ENCODE results near the gene ANKEF1. TPM values are rescaled to one million over a fixed set of nuclear protein-coding genes. Genes with fewer than 3 reads are reported as not detected.

ANKEF1 gene
- total and polyA plus RNA-seq, 8 donors, result 5.3 to 7.5 (median 6.3) TPM

- no peaks in the 10 kb centered on the region for H3K27me3 ChIP-seq
- H3K36me3 ChIP-seq, result no peaks in the 10 kb centered on the region
- no peak overlapping the region for H3K4me3 ChIP-seq
- DNase-seq (no peak), ATAC-seq (peak; percentile 21)
- intact Hi-C loops (cut with DNase I), result no loop called here
- H3K27ac ChIP-seq, result no peak overlapping the region
- H3K4me1 ChIP-seq, result peaks cover 0 to 15% of the 10 kb centered on the region in 2 donors
- no peak for TF ChIP-seq CTCF (IDR thresholded peaks at IDR 0.05)
- H3K9me3 ChIP-seq, result no peaks in the 10 kb centered on the region
Observed at GRCh38 chr20:9993137-9993536, 41.6 kb upstream of the ANKEF1 start.

GRCh38 chr20:9994676-9995075 lies 40.1 kb upstream of the ANKEF1 start:
- intact Hi-C loops (cut with DNase I), result no loop called here
- H3K4me1 ChIP-seq, result peaks cover 0 to 2% of the 10 kb centered on the region in 2 donors
- no peak for TF ChIP-seq CTCF (IDR thresholded peaks at IDR 0.05)
- no peak for DNase-seq
- H3K4me3 ChIP-seq, result no peak overlapping the region
- H3K27ac ChIP-seq, result no peak overlapping the region
- H3K9me3 ChIP-seq, result no peaks in the 10 kb centered on the region
- H3K27me3 ChIP-seq, result no peaks in the 10 kb centered on the region
- no peaks in the 10 kb centered on the region for H3K36me3 ChIP-seq
- no peak for ATAC-seq

- DNase-seq, result peak in 1 of 4 donors; percentile 28
- Histone ChIP-seq H3K36me3 (no peaks in the 10 kb centered on the region), H3K4me1 (no peaks in the 10 kb centered on the region), H3K4me3 (no peak overlapping the region), H3K27me3 (no peaks in the 10 kb centered on the region), H3K9me3 (no peaks in the 10 kb centered on the region), H3K27ac (no peak overlapping the region)
- intact Hi-C loops (cut with DNase I), result no loop called here
- TF ChIP-seq CTCF (IDR thresholded peaks at IDR 0.05), result no peak
- ATAC-seq, result no peak
Observed at GRCh38 chr20:9995510-9996272, 39.1 kb upstream of the ANKEF1 start.

- H3K9me3 ChIP-seq, result no peaks in the 10 kb centered on the region
- intact Hi-C loops (cut with DNase I), result no loop called here
- H3K36me3 ChIP-seq, result no peaks in the 10 kb centered on the region
- no peak overlapping the region for H3K27ac ChIP-seq
- H3K4me1 ChIP-seq, result peaks cover 0 to 3% of the 10 kb centered on the region in 2 donors
- no peak for TF ChIP-seq CTCF (IDR thresholded peaks at IDR 0.05)
- DNase-seq (no peak), ATAC-seq (no peak)
- H3K4me3 ChIP-seq, result no peak overlapping the region
- no peaks in the 10 kb centered on the region for H3K27me3 ChIP-seq
Observed at GRCh38 chr20:9996944-9997343, 37.8 kb upstream of the ANKEF1 start.

GRCh38 chr20:9999645-10000044 lies 35.1 kb upstream of the ANKEF1 start:
- no peak for TF ChIP-seq CTCF (IDR thresholded peaks at IDR 0.05)
- Histone ChIP-seq H3K4me1 (peaks cover 0 to 3% of the 10 kb centered on the region in 2 donors), H3K4me3 (no peak overlapping the region), H3K27ac (no peak overlapping the region), H3K36me3 (no peaks in the 10 kb centered on the region), H3K27me3 (no peaks in the 10 kb centered on the region), H3K9me3 (no peaks in the 10 kb centered on the region)
- intact Hi-C loops (cut with DNase I), result no loop called here
- DNase-seq (no peak), ATAC-seq (peak; percentile 71)
